Measurements from ENCODE around the gene BMP2. TPM values are rescaled to one million over a fixed set of nuclear protein-coding genes. Genes with fewer than 3 reads are reported as not detected.

BMP2 gene
- total RNA-seq, 3 donors from 2014 or later (not counting 1 experiment from before 2014, with no cell fraction given) = 0.45 to 0.66 (median 0.45) TPM

GRCh38 chr20:6726761-6727160 lies 40.7 kb upstream of the BMP2 start:
- intact Hi-C loops (cut with micrococcal nuclease) = no loop called here

GRCh38 chr20:6730672-6731328 lies 36.7 kb upstream of the BMP2 start:
- Histone ChIP-seq H3K27me3 (ENCODE audit: control insufficient read depth, insufficient read depth, low read length) (no peaks in the 10 kb centered on the region), H3K4me3 (ENCODE audit: low read length) (no peak overlapping the region), H3K27ac (ENCODE audit: low read length) (no peak overlapping the region), H3K9me3 (ENCODE audit: control insufficient read depth, insufficient read depth, low read length) (peaks cover 3% of the 10 kb centered on the region), H3K36me3 (ENCODE audit: control insufficient read depth, insufficient read depth, low read length) (no peaks in the 10 kb centered on the region), H3K4me1 (ENCODE audit: control insufficient read depth, insufficient read depth, low read length) (no peaks in the 10 kb centered on the region)
- Mint-ChIP-seq H3K9me3 (peaks cover 0 to 2% of the 10 kb centered on the region in 2 donors), H3K4me1 (no peaks in the 10 kb centered on the region), H3K27me3 (ENCODE audit: low read depth in 2 of 2) (peaks cover 0 to 3% of the 10 kb centered on the region in 2 donors), H3K27ac (no peak overlapping the region), H3K36me3 (no peaks in the 10 kb centered on the region), H3K4me3 (no peak overlapping the region)
- DNase-seq (no peak), ATAC-seq (no peak)
- WGBS (ENCODE audit: insufficient coverage) = 82% methylated on average over 7 of the region's 9 CpGs
- no peak for TF ChIP-seq CTCF (IDR thresholded peaks at IDR 0.05)
- intact Hi-C loops (cut with micrococcal nuclease) = no loop called here

More at GRCh38 chr20:6726761-6727160, 40.7 kb upstream of the BMP2 start:
- no peaks in the 10 kb centered on the region for H3K36me3 ChIP-seq (ENCODE audit: control insufficient read depth, insufficient read depth, low read length)
- no peaks in the 10 kb centered on the region for H3K27me3 Mint-ChIP-seq (ENCODE audit: low read depth in 2 of 2)
- TF ChIP-seq CTCF (IDR thresholded peaks at IDR 0.05) = no peak
- H3K27me3 ChIP-seq (ENCODE audit: control insufficient read depth, insufficient read depth, low read length) = no peaks in the 10 kb centered on the region
- H3K9me3 Mint-ChIP-seq = no peaks in the 10 kb centered on the region
- no peak overlapping the region for H3K4me3 Mint-ChIP-seq
- no peak overlapping the region for H3K4me3 ChIP-seq (ENCODE audit: low read length)
- no peak overlapping the region for H3K27ac ChIP-seq (ENCODE audit: low read length)
- no CpG with 5 or more reads among the region's 1 CpG for WGBS (ENCODE audit: insufficient coverage)
- H3K4me1 Mint-ChIP-seq = no peaks in the 10 kb centered on the region
- no peak for ATAC-seq
- no peak for DNase-seq
- no peak overlapping the region for H3K27ac Mint-ChIP-seq
- H3K9me3 ChIP-seq (ENCODE audit: control insufficient read depth, insufficient read depth, low read length) = no peaks in the 10 kb centered on the region
- no peaks in the 10 kb centered on the region for H3K36me3 Mint-ChIP-seq
- no peaks in the 10 kb centered on the region for H3K4me1 ChIP-seq (ENCODE audit: control insufficient read depth, insufficient read depth, low read length)

GRCh38 chr20:6732001-6732447 lies 35.5 kb upstream of the BMP2 start:
- DNase-seq = no peak
- no peak overlapping the region for H3K27ac Mint-ChIP-seq
- H3K4me3 Mint-ChIP-seq = no peak overlapping the region
- Histone ChIP-seq H3K9me3 (ENCODE audit: control insufficient read depth, insufficient read depth, low read length) (peaks cover 3% of the 10 kb centered on the region), H3K4me3 (ENCODE audit: low read length) (no peak overlapping the region), H3K36me3 (ENCODE audit: control insufficient read depth, insufficient read depth, low read length) (no peaks in the 10 kb centered on the region), H3K27me3 (ENCODE audit: control insufficient read depth, insufficient read depth, low read length) (no peaks in the 10 kb centered on the region), H3K27ac (ENCODE audit: low read length) (no peak overlapping the region), H3K4me1 (ENCODE audit: control insufficient read depth, insufficient read depth, low read length) (no peaks in the 10 kb centered on the region)
- no peaks in the 10 kb centered on the region for H3K4me1 Mint-ChIP-seq
- WGBS (ENCODE audit: insufficient coverage) = 85% methylated on average over 3 of the region's 3 CpGs
- no peaks in the 10 kb centered on the region for H3K36me3 Mint-ChIP-seq
- intact Hi-C loops (cut with micrococcal nuclease) = no loop called here
- peaks cover 0 to 3% of the 10 kb centered on the region in 2 donors for H3K27me3 Mint-ChIP-seq (ENCODE audit: low read depth in 2 of 2)
- H3K9me3 Mint-ChIP-seq = peaks cover 0 to 2% of the 10 kb centered on the region in 2 donors
- no peak for TF ChIP-seq CTCF (IDR thresholded peaks at IDR 0.05)
- ATAC-seq = no peak

GRCh38 chr20:6732851-6733250 lies 34.6 kb upstream of the BMP2 start:
- no peaks in the 10 kb centered on the region for H3K4me1 Mint-ChIP-seq
- Histone ChIP-seq H3K36me3 (ENCODE audit: control insufficient read depth, insufficient read depth, low read length) (no peaks in the 10 kb centered on the region), H3K9me3 (ENCODE audit: control insufficient read depth, insufficient read depth, low read length) (peaks cover 3% of the 10 kb centered on the region), H3K4me3 (ENCODE audit: low read length) (no peak overlapping the region), H3K27ac (ENCODE audit: low read length) (no peak overlapping the region), H3K4me1 (ENCODE audit: control insufficient read depth, insufficient read depth, low read length) (no peaks in the 10 kb centered on the region), H3K27me3 (ENCODE audit: control insufficient read depth, insufficient read depth, low read length) (no peaks in the 10 kb centered on the region)
- intact Hi-C loops (cut with micrococcal nuclease) = no loop called here
- peaks cover 0 to 2% of the 10 kb centered on the region in 2 donors for H3K9me3 Mint-ChIP-seq
- DNase-seq (no peak), ATAC-seq (no peak)
- no peak for TF ChIP-seq CTCF (IDR thresholded peaks at IDR 0.05)
- WGBS (ENCODE audit: insufficient coverage) = 95% methylated on average over 6 of the region's 6 CpGs
- H3K27ac Mint-ChIP-seq = no peak overlapping the region
- no peaks in the 10 kb centered on the region for H3K36me3 Mint-ChIP-seq
- no peak overlapping the region for H3K4me3 Mint-ChIP-seq
- peaks cover 1 to 3% of the 10 kb centered on the region in 2 donors for H3K27me3 Mint-ChIP-seq (ENCODE audit: low read depth in 2 of 2)
